Progenitor cell of endocrine pancreas (in vitro differentiated cells): Measurements from ENCODE around the gene LCN2. TPM values are rescaled to one million over a fixed set of nuclear protein-coding genes. Genes with fewer than 3 reads are reported as not detected.

Experiments used
- DNase-seq: peaks from one replicate; pipeline ENCODE4 v3.0.0; 2021; ENCODE audit warnings: low spot score; ENCODE audit not compliant: unreplicated experiment
- H3K27ac Mint-ChIP-seq: 2 replicates; pipeline ENCODE4 v1.8.0; 2021; ENCODE audit warnings: mild to moderate bottlenecking, moderate library complexity, mixed read lengths
- H3K27me3 Mint-ChIP-seq: 2 replicates; pipeline ENCODE4 v1.8.0; 2021; ENCODE audit warnings: mixed read lengths
- H3K36me3 Mint-ChIP-seq: 2 replicates; pipeline ENCODE4 v1.8.0; 2022; ENCODE audit warnings: mixed read lengths; ENCODE audit not compliant: insufficient read depth
- H3K4me1 Mint-ChIP-seq: 2 replicates; pipeline ENCODE4 v1.8.0; 2021; ENCODE audit warnings: low read depth, mixed read lengths
- H3K4me3 Mint-ChIP-seq: 2 replicates; pipeline ENCODE4 v1.8.0; 2021; ENCODE audit warnings: low read depth, mild to moderate bottlenecking, moderate library complexity, mixed read lengths
- H3K9me3 Mint-ChIP-seq: 2 replicates; pipeline ENCODE4 v1.8.0; 2021; ENCODE audit warnings: low read depth, mixed read lengths
- CTCF ChIP-seq: fragments of 200-600 bp; sonication (generic); IDR thresholded peaks from one replicate; pipeline ENCODE4 v1.5.0; 2021; ENCODE audit warnings: antibody characterized with exemption, mild to moderate bottlenecking; ENCODE audit not compliant: unreplicated experiment
- total RNA-seq: library from RNA; stranded (reverse); gene quantifications from 2 replicates; pipeline ENCODE4 v1.2.1, GENCODE V29; 2021

The LCN2 gene
- total RNA-seq, 1 donor from 2014 or later = not detected

GRCh38 chr9:128201441-128202369 is 52.5 kb downstream of the LCN2 start:
- Mint-ChIP-seq H3K36me3 (no peaks in the 10 kb centered on the region), H3K27ac (no peak overlapping the region), H3K4me1 (peaks cover 8% of the 10 kb centered on the region), H3K4me3 (no peak overlapping the region), H3K27me3 (peaks cover 16% of the 10 kb centered on the region), H3K9me3 (no peaks in the 10 kb centered on the region)
- no peak for DNase-seq
- no peak for TF ChIP-seq CTCF

GRCh38 chr9:128202648-128203023 is 53.4 kb downstream of the LCN2 start:
- DNase-seq = no peak
- no peak overlapping the region for H3K27ac Mint-ChIP-seq
- H3K4me3 Mint-ChIP-seq = peak overlapping the region; percentile 71
- H3K27me3 Mint-ChIP-seq = peaks cover 21% of the 10 kb centered on the region
- TF ChIP-seq CTCF = no peak
- peaks cover 13% of the 10 kb centered on the region for H3K4me1 Mint-ChIP-seq
- no peaks in the 10 kb centered on the region for H3K36me3 Mint-ChIP-seq
- no peaks in the 10 kb centered on the region for H3K9me3 Mint-ChIP-seq

Other genes with a start within 250 kb of the LCN2 start
- 31.1 and 36.7 TPM in 2 replicates for gene ST6GALNAC6, start 249.8 kb upstream of the LCN2 start, total RNA-seq
- 7.0 and 7.7 TPM in 2 replicates for gene ST6GALNAC4, start 232.4 kb upstream of the LCN2 start, total RNA-seq
- 3.4 and 3.6 TPM in 2 replicates for gene PIP5KL1, start 218.7 kb upstream of the LCN2 start, total RNA-seq
- 34.0 and 37.7 TPM in 2 replicates for gene DPM2, start 211.6 kb upstream of the LCN2 start, total RNA-seq
- 48.2 and 54.1 TPM in 2 replicates for gene EEIG1, start 168.5 kb upstream of the LCN2 start, total RNA-seq
- gene NAIF1, start 82.1 kb upstream of the LCN2 start, total RNA-seq = 9.6 and 10.8 TPM in 2 replicates
- gene SLC25A25, start 81.2 kb upstream of the LCN2 start, total RNA-seq = 9.7 and 10.0 TPM in 2 replicates
- 60.4 and 61.5 TPM in 2 replicates for gene PTGES2, start 21.7 kb upstream of the LCN2 start, total RNA-seq
- gene BBLN, start 10.8 kb downstream of the LCN2 start, total RNA-seq = 57.3 and 62.5 TPM in 2 replicates
- 155 and 164 TPM in 2 replicates for gene CIZ1, start 42.1 kb downstream of the LCN2 start, total RNA-seq
- 34.1 and 38.0 TPM in 2 replicates for gene DNM1, start 53.9 kb downstream of the LCN2 start, total RNA-seq
- 87.0 and 108 TPM in 2 replicates for gene GOLGA2, start 126.6 kb downstream of the LCN2 start, total RNA-seq
- 18.8 and 20.7 TPM in 2 replicates for gene SWI5, start 126.8 kb downstream of the LCN2 start, total RNA-seq
- gene TRUB2, start 173.0 kb downstream of the LCN2 start, total RNA-seq = 29.2 and 31.6 TPM in 2 replicates
- 64.5 and 68.5 TPM in 2 replicates for gene COQ4, start 173.4 kb downstream of the LCN2 start, total RNA-seq
- 26.4 and 28.3 TPM in 2 replicates for gene SLC27A4, start 191.1 kb downstream of the LCN2 start, total RNA-seq
- 54.4 and 60.9 TPM in 2 replicates for gene URM1, start 221.9 kb downstream of the LCN2 start, total RNA-seq